HG02870 (cell line): ENCODE measurements around the gene METAP1D.

Experiments
- ATAC-seq: cut with Tn5 transposase; IDR thresholded peaks from one replicate; pipeline ENCODE4 v1.9.1; 2021; ENCODE audit warnings: mild to moderate bottlenecking, moderate library complexity; ENCODE audit not compliant: unreplicated experiment

Gene METAP1D

GRCh38 chr2:172090044-172090961 is 90.5 kb downstream of the METAP1D start:
- no peak for ATAC-seq

- no peak for ATAC-seq
Measured at GRCh38 chr2:172091000-172091641, 91.4 kb downstream of the METAP1D start.

GRCh38 chr2:172091761-172092566 is 92.2 kb downstream of the METAP1D start:
- ATAC-seq: no peak

GRCh38 chr2:172092716-172093415 is 93.1 kb downstream of the METAP1D start:
- ATAC-seq: no peak

- ATAC-seq: no peak
Measured at GRCh38 chr2:172093416-172094293, 93.9 kb downstream of the METAP1D start.

- no peak for ATAC-seq
Measured at GRCh38 chr2:172094294-172095145, 94.8 kb downstream of the METAP1D start.

- no peak for ATAC-seq
Measured at GRCh38 chr2:172095146-172095904, 95.6 kb downstream of the METAP1D start.

GRCh38 chr2:172095905-172096625 is 96.3 kb downstream of the METAP1D start:
- no peak for ATAC-seq

- no peak for ATAC-seq
Measured at GRCh38 chr2:172096626-172097547, 97.1 kb downstream of the METAP1D start.

- ATAC-seq: no peak
Measured at GRCh38 chr2:172097557-172098131, 97.9 kb downstream of the METAP1D start.

- ATAC-seq: no peak
Measured at GRCh38 chr2:172098287-172098649, 98.5 kb downstream of the METAP1D start.

- ATAC-seq: no peak
Measured at GRCh38 chr2:172098650-172099471, 99.1 kb downstream of the METAP1D start.

GRCh38 chr2:172099472-172100079 is 99.8 kb downstream of the METAP1D start:
- no peak for ATAC-seq

GRCh38 chr2:172100080-172100934 is 100.6 kb downstream of the METAP1D start:
- no peak for ATAC-seq
